HG02571 (cell line): ENCODE data around the gene KLHDC1.
A peak's percentile ranks its signal among the peaks of the same experiment; 100 is the strongest.
"Not testable (repeated sequence)": the region's sequence is repeated elsewhere in the genome, so short reads cannot be mapped to it uniquely, and the experiment has no call there.

Experiments
- ATAC-seq: cut with Tn5 transposase; IDR thresholded peaks from one replicate; pipeline ENCODE4 v1.9.1; 2021; ENCODE audit warnings: mild to moderate bottlenecking, moderate library complexity; ENCODE audit not compliant: unreplicated experiment

KLHDC1 gene

GRCh38 chr14:49721733-49722435 lies 29.0 kb downstream of the KLHDC1 start:
- not testable (repeated sequence) for ATAC-seq

DNA sequence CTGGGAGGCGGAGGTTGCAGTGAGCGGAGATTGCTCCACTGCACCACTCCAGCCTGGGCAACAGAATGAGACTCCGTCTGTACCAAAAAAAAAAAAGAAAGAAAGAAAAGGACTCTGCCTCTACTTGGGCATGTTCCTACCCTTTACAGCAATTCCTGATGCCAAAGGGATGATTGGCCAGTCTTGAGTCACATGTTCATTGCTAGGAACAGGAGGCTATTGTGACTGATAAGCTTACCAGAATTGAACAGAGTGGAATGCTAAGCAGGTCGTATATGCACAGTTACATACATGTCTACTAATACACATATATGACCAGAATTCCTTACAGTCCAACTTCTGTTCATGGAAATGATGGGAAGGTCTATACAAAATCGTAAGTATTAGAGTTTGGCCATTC lies 34.3 kb downstream of the KLHDC1 start:
- no peak for ATAC-seq

DNA sequence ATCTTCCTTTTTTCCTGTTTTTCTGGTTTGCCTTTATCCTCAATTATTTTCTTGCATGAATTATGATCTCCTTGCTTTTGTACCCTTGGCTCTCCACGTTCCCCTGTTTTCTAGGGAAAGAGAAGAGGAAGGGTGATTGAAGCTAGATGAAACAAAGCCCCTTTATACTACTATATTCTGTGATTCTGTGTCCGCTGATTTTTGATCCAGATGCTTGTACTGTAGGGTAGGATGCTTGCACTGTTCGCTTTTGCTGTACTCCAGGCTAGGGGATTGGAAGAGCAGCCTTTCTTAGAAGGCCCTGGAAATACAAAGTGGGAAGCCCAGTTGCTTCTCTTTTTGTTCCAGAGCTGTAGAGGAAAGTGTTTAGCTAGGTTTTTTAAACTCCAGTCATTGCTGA lies 40.0 kb downstream of the KLHDC1 start:
- ATAC-seq, result no peak

DNA sequence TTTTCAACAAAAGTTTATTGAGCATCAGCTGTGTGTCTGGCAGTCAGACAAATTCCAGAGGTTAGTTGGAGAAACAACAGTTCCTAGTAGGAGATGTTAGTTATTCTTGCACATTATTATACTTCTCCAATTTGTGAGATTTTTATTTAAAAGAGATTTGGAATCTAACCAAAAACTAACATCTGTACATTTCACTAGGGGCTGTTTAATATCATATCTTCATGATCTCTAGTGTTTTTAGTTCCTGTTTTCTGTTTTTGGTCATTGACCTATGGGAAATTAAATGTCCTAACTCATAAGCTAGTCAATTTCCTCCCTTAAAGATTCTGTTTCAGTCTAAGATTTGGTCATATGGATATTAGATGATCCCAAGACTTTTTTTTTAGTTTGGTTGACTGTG lies 40.9 kb downstream of the KLHDC1 start:
- no peak for ATAC-seq

DNA sequence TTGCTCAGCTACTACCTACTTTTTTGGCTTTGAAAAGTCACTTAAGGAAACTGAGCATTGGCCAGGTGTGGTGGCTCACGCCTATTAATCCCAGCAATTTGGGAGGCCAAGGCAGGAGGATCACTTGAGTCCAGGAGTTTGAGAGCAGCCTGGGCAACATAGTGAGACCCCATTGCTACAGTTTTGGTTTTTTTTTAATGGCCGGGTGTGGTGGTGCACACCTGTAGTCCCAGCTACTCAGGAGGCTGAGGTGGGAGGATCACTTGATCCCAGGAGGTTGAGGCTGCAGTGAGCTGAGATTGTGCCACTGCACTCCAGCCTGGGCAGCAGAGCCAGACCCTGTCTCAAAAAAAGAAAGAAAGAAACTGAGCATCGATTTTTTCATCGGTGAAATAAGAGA lies 42.7 kb downstream of the KLHDC1 start:
- not testable (repeated sequence) for ATAC-seq

GRCh38 chr14:49745191-49745590 lies 52.3 kb downstream of the KLHDC1 start:
- ATAC-seq, result no peak

DNA sequence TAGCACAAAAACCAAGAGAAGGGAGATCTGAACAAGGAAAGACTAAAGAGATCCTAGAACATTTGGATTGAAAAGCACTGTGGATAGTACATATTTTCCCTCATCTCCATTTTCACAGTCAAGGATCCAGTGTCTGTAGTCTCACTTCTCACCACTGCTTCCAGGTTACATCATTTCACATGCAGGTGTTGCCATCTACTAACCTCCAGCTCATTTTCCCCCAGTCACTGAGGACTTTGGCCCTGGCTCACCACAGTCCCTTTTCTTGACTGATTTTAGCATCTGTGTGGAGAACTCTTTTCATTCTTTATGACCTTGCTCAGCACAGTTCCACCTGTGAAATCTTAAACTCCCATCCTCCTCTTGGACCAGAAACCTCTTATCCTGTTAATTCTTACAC lies 53.6 kb downstream of the KLHDC1 start:
- ATAC-seq, result not testable (repeated sequence)

GRCh38 chr14:49754570-49755097 lies 61.7 kb downstream of the KLHDC1 start:
- ATAC-seq, result no peak

- no peak for ATAC-seq
Observed at GRCh38 chr14:49755378-49755777, 62.5 kb downstream of the KLHDC1 start.

DNA sequence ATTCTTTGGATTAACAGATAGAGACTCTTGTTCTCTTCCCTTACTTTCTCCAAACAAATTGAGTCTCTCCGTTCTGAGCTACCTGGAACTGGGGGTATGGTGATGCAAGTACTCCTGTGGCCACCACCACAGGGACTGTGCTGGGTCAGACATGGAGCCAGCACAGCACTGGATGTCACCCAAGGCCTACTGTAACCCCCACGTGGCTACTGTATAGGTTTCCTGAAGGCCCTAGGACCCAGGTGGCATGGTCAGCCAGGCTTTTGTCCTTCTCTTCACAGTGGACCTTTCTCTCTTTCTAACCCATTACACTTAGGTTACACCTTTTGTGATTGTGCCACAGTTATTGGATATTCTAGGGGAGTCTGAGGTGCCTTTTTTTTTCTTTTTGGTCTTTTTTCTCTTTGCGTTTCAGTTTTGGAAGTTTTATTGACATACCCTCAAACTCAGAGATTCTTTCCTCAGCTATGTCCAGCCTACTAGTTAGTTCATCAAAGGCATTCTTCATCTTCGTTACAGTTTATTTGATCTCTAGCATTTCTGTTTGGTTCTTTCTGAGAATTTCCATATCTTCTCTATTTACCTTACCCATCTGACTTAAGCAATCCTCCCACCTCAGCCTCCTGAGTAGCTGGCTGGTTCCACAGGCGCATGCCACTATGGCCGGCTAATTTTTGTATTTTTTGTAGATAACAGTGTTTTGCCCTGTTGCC lies 69.1 kb downstream of the KLHDC1 start:
- no peak for ATAC-seq

DNA sequence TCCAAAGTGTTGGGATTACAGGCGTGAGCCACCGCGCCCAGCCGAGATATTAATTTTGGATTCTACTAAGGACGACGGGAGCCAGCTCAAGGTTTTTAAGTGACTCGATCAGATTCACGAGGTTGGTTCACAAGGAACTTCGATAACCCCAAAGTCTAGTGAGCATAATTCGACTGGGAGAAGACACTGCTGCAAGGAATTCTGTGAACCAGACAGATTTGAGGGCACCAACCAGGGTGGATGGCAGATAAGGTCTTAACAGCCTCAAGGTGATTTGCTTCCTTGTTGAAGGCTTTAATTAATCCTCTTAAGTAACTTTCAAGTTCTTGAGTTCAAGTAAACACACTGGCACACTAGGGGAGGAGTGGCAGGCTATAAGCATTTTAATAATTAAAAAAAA lies 73.9 kb downstream of the KLHDC1 start:
- no peak for ATAC-seq

DNA sequence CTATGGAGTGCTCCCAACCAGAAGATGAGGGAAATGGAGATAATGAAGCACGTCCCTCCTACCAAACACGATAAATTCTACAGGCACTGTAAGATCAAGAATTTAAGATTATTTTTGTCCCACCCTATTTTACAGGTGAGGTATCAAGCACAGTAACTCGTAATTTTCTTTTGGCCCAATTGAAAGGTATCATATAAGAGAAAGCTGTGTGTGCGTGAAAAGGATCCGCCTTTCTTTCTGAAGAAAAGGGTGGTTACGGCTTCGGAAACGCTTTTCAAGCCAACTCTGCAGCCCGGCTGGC lies 74.3 kb downstream of the KLHDC1 start:
- ATAC-seq, result no peak

- ATAC-seq, result peak; percentile 88
Observed at GRCh38 chr14:49767571-49768300, 74.8 kb downstream of the KLHDC1 start, which contains the start of gene KLHDC2. Gene KLHDC2 (plus strand): TSS chr14:49768153. CDS start chr14:49768469, 316 bp downstream.

DNA sequence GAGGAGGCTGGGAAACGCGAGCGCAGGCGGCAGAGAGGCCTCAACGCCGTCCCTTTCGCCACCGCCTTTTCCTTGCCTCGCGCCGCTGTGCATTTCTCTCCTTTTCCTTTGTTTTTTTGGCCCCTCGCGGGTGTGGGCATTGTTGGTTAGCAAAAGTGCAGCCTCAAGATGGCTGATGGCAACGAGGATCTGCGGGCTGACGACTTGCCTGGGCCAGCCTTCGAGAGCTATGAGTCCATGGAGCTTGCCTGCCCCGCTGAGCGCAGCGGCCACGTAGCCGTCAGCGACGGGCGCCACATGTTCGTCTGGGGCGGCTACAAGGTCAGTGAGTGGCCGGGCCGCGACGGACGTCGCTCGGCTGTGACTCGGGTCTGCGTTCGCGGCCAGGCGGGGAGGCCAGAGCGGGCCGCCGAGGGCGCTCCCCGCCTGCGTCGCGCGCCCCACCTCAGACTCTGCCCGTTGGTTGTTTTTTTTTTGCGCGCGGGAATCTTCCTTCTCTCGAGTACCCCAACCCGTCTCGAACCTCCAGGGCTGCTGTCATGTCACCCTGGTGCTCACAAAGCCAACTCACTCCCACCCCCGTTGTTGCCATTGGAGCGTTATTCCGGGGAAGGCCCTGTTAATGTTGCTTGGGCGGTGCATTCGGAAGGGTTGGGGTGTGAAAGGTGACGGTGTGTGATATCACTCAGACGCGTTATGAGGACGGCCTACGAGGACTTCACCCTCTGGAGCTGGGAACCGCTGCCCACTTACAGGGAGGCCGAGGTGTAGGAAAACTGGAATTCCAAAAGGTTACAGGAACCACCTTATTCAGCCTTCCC lies 75.6 kb downstream of the KLHDC1 start:
- ATAC-seq, result peak; percentile 32

DNA sequence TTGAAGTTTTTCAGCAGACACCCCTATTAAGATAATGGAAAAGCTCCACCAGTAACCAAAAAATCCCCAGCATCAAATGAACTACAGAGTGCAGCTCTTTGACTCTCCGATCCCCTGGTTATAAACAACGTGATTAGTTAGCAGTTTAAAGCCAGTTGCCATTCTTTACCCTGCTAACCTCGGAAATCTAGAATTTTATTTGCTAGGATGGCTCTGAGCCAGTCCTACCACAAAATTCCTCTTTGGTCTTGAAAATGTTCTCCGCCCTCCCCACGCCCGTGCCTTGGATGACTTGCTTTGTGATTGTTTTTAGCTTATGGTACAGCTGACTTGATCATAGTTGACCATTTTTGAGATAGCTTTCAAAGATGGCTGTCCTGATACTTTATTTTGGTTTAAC lies 76.3 kb downstream of the KLHDC1 start:
- ATAC-seq, result no peak

DNA sequence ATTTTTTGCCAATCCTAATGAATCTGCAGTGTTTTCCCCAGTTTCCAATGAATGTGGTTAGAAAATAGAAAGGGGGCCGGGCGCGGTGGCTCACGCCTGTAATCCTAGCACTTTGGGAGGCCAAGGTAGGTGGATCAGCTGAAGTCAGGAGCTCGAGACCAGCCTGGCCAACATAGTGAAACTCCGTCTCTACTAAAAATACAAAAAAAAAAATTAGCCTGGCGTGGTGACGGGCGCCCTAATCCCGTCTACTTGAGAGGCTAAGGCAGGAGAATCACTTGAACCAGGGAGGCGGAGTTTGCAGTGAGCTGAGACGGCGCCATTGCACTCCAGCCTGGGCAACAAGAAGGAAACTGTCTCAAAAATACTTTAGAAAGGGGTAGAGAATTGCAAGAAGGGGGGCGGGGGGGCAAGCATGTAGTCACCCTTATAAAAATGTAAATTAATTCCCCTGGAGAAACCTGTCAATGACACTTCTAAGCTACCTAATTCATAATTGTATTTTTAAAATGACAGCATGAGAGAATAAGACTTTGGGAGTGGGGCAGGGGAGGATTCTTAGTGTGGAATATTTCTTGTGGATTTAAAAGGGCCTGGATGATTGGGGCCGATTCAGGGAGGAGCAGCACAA lies 76.8 kb downstream of the KLHDC1 start:
- no peak for ATAC-seq

DNA sequence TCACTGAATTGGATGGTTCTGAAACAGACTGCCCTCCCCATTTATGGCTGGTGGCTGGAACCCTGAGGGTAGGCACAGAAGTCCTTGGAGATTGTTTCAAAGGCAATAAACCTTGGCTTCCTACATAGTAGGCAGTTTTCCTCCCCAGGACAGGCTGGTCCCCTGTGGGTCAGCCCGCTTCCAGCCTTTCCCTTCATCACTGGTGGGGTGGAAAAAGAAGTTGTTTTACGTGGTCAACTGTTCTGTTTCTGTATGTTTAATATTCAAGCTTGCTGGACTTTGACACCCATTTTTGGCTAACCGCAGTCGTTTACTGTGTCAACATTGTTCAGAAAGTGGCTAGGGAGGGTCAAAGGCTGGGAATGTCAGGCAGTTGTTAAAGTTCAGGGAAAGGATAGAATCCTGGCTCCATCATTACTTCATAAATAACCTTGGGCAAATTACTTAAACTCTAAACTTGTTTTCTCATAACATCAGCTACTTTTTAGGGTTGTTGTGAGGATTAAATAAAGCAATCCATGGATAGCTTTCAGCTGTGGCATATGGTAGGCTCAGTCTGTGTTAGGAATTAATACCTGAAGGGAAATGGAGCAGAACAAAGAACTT lies 77.4 kb downstream of the KLHDC1 start:
- ATAC-seq, result no peak

DNA sequence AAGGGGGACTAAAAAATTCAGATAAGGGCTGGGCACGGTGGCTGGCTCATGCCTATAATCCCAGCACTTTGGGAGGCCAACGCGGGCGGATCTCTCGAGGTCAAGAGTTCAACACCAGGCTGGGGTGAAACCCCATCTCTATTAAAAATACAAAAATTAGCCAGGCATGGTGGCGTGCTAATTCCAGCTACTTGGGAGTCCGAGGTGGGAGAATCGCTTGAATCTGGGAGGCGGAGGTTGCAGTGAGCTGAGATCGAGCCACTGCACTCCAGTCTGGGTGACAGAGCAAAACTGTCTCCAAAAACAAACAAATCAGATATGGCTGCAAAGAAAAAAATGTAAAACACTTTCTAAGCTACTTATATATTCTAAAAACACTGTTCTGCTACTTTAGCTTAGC lies 78.8 kb downstream of the KLHDC1 start:
- not testable (repeated sequence) for ATAC-seq

DNA sequence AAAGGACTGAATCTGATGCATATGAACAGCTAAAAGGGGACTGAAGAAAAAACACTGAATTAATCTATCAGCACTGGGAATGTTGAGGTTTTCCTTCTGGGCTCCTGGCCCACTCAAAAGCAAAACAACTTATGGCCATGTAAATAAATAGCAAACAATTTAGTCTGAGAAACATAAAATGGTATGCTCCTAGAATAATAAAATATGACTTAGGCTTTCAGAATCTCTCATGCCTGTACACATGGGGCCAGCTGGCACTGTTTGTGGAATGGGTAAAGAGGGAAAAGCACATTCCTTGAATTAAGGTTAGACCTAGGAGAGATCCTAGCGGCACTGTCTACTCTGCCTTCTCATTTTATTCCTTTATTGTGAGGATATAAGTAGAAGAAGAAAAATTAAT lies 81.2 kb downstream of the KLHDC1 start:
- no peak for ATAC-seq

GRCh38 chr14:49778421-49778820 lies 85.5 kb downstream of the KLHDC1 start:
- ATAC-seq, result no peak
